Measurements from ENCODE around the gene PEAK3. TPM values are rescaled to one million over a fixed set of nuclear protein-coding genes. Genes with fewer than 3 reads are reported as not detected.

PEAK3 gene
- polyA plus RNA-seq, 2 donors: 0.02 to 0.06 TPM

DNA sequence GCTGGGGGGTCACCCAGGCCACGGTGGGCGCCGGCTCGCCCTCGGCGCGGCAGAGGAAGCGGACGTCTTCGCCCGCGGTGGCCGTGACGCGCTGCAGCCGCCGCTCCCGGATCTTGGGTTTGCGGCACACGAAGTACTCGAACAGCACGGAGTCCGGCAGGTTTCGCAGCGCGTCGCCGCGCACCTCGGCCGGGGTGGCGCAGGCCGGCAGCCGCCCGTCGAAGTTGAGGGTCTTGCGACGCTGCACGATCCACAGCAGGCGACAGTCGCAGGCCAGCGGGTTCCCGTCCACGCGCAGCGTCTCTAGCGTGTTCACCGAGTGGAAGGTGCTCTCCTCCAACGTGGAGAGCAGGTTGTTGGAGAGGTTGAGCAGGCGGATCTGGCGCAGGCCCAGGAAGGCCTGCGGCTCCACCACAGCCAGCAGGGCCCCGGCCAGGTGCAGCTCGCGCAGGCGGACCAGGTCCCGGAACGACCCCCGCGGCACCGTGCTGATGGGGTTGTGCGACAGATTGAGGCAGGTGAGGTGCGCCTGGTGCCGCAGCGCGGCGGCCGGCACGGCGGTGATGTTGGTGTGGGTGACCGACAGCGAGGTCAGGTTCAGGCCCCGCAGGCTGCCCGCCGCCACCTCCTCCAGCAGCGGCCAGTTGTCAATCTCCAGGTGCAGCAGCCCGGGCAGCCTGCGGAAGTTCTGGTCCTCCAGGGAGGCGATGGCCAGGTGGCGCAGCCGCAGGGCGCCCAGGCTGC, 8.6 kb upstream of the PEAK3 start:
- H3K4me3 ChIP-seq (ENCODE audit: low read depth in 1 of 2, low read length in 2 of 2): peak overlapping the region; percentile 2 to 44
- WGBS, 2 donors: 2 to 3% methylated on average over 64 to 82 of the region's 82 CpGs
- peaks cover 0 to 9% of the 10 kb centered on the region in 2 donors for H3K27me3 ChIP-seq (ENCODE audit: control insufficient read depth in 1 of 2, insufficient read depth in 2 of 2, low read length in 2 of 2)
- H3K9me3 ChIP-seq (ENCODE audit: control insufficient read depth in 2 of 2, insufficient read depth in 1 of 2, low read depth in 1 of 2, low read length in 1 of 2): no peaks in the 10 kb centered on the region
- no peaks in the 10 kb centered on the region for H3K36me3 ChIP-seq (ENCODE audit: control insufficient read depth in 2 of 2, insufficient read depth in 2 of 2, low read length in 1 of 2)
- peaks cover 5 to 15% of the 10 kb centered on the region in 2 donors for H3K4me1 ChIP-seq (ENCODE audit: control insufficient read depth in 2 of 2, insufficient read depth in 2 of 2, low read length in 1 of 2)
- H3K27ac ChIP-seq (ENCODE audit: low read depth in 2 of 2, low read length in 1 of 2): peak overlapping the region in 1 of 2 donors; percentile 28

DNA sequence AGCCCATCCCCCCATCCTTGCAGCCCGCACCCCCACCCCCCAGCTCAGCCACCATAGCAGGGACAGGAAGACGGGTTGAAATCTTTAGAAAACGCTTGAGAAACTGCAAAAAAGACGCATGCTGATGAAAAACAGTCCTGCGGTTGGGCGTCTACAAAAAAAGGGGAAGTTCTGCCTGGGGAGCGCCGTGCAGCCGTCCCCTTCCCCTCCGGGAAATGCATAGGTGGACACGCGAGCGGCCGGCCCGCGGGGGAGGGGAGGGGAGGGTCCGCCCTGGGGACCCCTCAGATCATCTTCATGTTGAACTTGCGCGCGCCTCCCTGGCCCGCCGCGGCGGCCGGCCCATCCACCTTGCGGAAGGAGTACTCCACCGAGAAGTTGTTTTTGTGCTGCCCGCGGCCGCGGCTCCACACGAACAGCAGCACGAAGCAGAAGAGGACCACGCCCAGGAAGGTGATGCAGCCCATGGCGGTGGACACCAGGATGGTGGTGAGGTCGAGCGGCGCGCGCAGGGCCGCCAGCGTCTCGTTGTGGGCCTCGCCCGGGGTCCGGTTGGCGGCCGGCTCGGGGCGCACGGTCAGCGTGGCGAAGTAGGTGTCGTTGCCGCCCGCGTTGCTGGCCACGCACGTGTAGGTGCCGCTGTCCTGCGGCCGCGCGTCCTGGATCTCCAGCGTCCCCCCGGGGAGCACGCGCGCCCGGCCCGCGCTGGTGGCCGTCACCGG, 7.9 kb upstream of the PEAK3 start:
- Histone ChIP-seq H3K9me3 (ENCODE audit: control insufficient read depth in 2 of 2, insufficient read depth in 1 of 2, low read depth in 1 of 2, low read length in 1 of 2) (no peaks in the 10 kb centered on the region), H3K4me3 (ENCODE audit: low read depth in 1 of 2, low read length in 2 of 2) (peak overlapping the region; percentile 2 to 44), H3K4me1 (ENCODE audit: control insufficient read depth in 2 of 2, insufficient read depth in 2 of 2, low read length in 1 of 2) (peaks cover 4 to 15% of the 10 kb centered on the region in 2 donors), H3K36me3 (ENCODE audit: control insufficient read depth in 2 of 2, insufficient read depth in 2 of 2, low read length in 1 of 2) (no peaks in the 10 kb centered on the region), H3K27me3 (ENCODE audit: control insufficient read depth in 1 of 2, insufficient read depth in 2 of 2, low read length in 2 of 2) (peaks cover 0 to 9% of the 10 kb centered on the region in 2 donors), H3K27ac (ENCODE audit: low read depth in 2 of 2, low read length in 1 of 2) (peak overlapping the region in 1 of 2 donors; percentile 28)
- WGBS, 2 donors: 2% methylated on average over 63 to 74 of the region's 74 CpGs

- 50 to 52% methylated on average over 28 of the region's 28 CpGs for WGBS, 2 donors
Observed at GRCh38 chr19:2288818-2289713, 7.1 kb upstream of the PEAK3 start.

DNA sequence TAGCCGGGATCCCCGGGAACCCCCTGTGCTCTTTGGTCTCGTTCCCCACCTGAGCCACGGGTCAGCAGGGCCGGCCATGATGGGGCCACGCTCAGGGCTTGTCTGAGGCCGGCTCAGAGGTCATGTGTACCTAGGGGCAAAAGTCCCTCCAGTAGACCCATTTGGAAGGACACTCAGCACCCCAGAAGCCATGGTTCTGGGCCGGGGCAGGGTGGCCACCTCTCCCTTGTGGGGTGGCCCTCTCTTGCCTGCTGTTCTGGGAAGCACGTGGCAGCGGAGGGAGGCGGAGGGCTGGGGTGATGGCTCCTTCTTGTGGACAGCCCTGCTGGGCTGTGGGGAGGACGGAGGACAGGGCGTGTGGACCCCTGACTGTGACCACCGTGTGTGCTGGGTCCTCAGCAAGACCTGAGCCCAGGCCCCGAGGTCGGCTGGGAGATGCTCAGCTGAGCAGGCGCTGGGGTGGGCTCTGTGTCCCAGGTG, 6.4 kb upstream of the PEAK3 start:
- WGBS, 2 donors: 80 to 84% methylated on average over 16 to 17 of the region's 17 CpGs
- Histone ChIP-seq H3K27me3 (ENCODE audit: control insufficient read depth in 1 of 2, insufficient read depth in 2 of 2, low read length in 2 of 2) (peaks cover 0 to 9% of the 10 kb centered on the region in 2 donors), H3K9me3 (ENCODE audit: control insufficient read depth in 2 of 2, insufficient read depth in 1 of 2, low read depth in 1 of 2, low read length in 1 of 2) (no peaks in the 10 kb centered on the region), H3K4me1 (ENCODE audit: control insufficient read depth in 2 of 2, insufficient read depth in 2 of 2, low read length in 1 of 2) (peaks cover 0 to 15% of the 10 kb centered on the region in 2 donors), H3K4me3 (ENCODE audit: low read depth in 1 of 2, low read length in 2 of 2) (no peak overlapping the region), H3K27ac (ENCODE audit: low read depth in 2 of 2, low read length in 1 of 2) (no peak overlapping the region), H3K36me3 (ENCODE audit: control insufficient read depth in 2 of 2, insufficient read depth in 2 of 2, low read length in 1 of 2) (no peaks in the 10 kb centered on the region)

More at GRCh38 chr19:2288818-2289713, 7.1 kb upstream of the PEAK3 start:
- H3K36me3 ChIP-seq (ENCODE audit: control insufficient read depth in 2 of 2, insufficient read depth in 2 of 2, low read length in 1 of 2): no peaks in the 10 kb centered on the region
- no peak overlapping the region for H3K4me3 ChIP-seq (ENCODE audit: low read depth in 1 of 2, low read length in 2 of 2)
- peak overlapping the region in 1 of 2 donors; percentile 38 for H3K27ac ChIP-seq (ENCODE audit: low read depth in 2 of 2, low read length in 1 of 2)
- no peaks in the 10 kb centered on the region for H3K9me3 ChIP-seq (ENCODE audit: control insufficient read depth in 2 of 2, insufficient read depth in 1 of 2, low read depth in 1 of 2, low read length in 1 of 2)
- H3K4me1 ChIP-seq (ENCODE audit: control insufficient read depth in 2 of 2, insufficient read depth in 2 of 2, low read length in 1 of 2): peaks cover under 1 to 15% of the 10 kb centered on the region in 2 donors
- peaks cover 0 to 9% of the 10 kb centered on the region in 2 donors for H3K27me3 ChIP-seq (ENCODE audit: control insufficient read depth in 1 of 2, insufficient read depth in 2 of 2, low read length in 2 of 2)

GRCh38 chr19:2287585-2288337, 5.8 kb upstream of the PEAK3 start:
- peaks cover 0 to 15% of the 10 kb centered on the region in 2 donors for H3K4me1 ChIP-seq (ENCODE audit: control insufficient read depth in 2 of 2, insufficient read depth in 2 of 2, low read length in 1 of 2)
- H3K9me3 ChIP-seq (ENCODE audit: control insufficient read depth in 2 of 2, insufficient read depth in 1 of 2, low read depth in 1 of 2, low read length in 1 of 2): no peaks in the 10 kb centered on the region
- H3K36me3 ChIP-seq (ENCODE audit: control insufficient read depth in 2 of 2, insufficient read depth in 2 of 2, low read length in 1 of 2): no peaks in the 10 kb centered on the region
- H3K27me3 ChIP-seq (ENCODE audit: control insufficient read depth in 1 of 2, insufficient read depth in 2 of 2, low read length in 2 of 2): peaks cover 0 to 9% of the 10 kb centered on the region in 2 donors
- no peak overlapping the region for H3K4me3 ChIP-seq (ENCODE audit: low read depth in 1 of 2, low read length in 2 of 2)
- no peak overlapping the region for H3K27ac ChIP-seq (ENCODE audit: low read depth in 2 of 2, low read length in 1 of 2)
- WGBS, 2 donors: 73 to 79% methylated on average over 13 of the region's 13 CpGs

GRCh38 chr19:2286402-2287140, 4.6 kb upstream of the PEAK3 start:
- Histone ChIP-seq H3K9me3 (ENCODE audit: control insufficient read depth in 2 of 2, insufficient read depth in 1 of 2, low read depth in 1 of 2, low read length in 1 of 2) (no peaks in the 10 kb centered on the region), H3K4me3 (ENCODE audit: low read depth in 1 of 2, low read length in 2 of 2) (no peak overlapping the region), H3K4me1 (ENCODE audit: control insufficient read depth in 2 of 2, insufficient read depth in 2 of 2, low read length in 1 of 2) (peaks cover 4 to 17% of the 10 kb centered on the region in 2 donors), H3K36me3 (ENCODE audit: control insufficient read depth in 2 of 2, insufficient read depth in 2 of 2, low read length in 1 of 2) (no peaks in the 10 kb centered on the region), H3K27me3 (ENCODE audit: control insufficient read depth in 1 of 2, insufficient read depth in 2 of 2, low read length in 2 of 2) (peaks cover 0 to 6% of the 10 kb centered on the region in 2 donors), H3K27ac (ENCODE audit: low read depth in 2 of 2, low read length in 1 of 2) (no peak overlapping the region)
- 87 to 88% methylated on average over 20 of the region's 20 CpGs for WGBS, 2 donors

GRCh38 chr19:2283835-2284507, 2.0 kb upstream of the PEAK3 start:
- no peaks in the 10 kb centered on the region for H3K9me3 ChIP-seq (ENCODE audit: control insufficient read depth in 2 of 2, insufficient read depth in 1 of 2, low read depth in 1 of 2, low read length in 1 of 2)
- H3K4me3 ChIP-seq (ENCODE audit: low read depth in 1 of 2, low read length in 2 of 2): no peak overlapping the region
- no peak overlapping the region for H3K27ac ChIP-seq (ENCODE audit: low read depth in 2 of 2, low read length in 1 of 2)
- peaks cover 2 to 4% of the 10 kb centered on the region in 2 donors for H3K4me1 ChIP-seq (ENCODE audit: control insufficient read depth in 2 of 2, insufficient read depth in 2 of 2, low read length in 1 of 2)
- no peaks in the 10 kb centered on the region for H3K36me3 ChIP-seq (ENCODE audit: control insufficient read depth in 2 of 2, insufficient read depth in 2 of 2, low read length in 1 of 2)
- 93 to 95% methylated on average over 8 of the region's 8 CpGs for WGBS, 2 donors
- no peaks in the 10 kb centered on the region for H3K27me3 ChIP-seq (ENCODE audit: control insufficient read depth in 1 of 2, insufficient read depth in 2 of 2, low read length in 2 of 2)

- Histone ChIP-seq H3K27me3 (ENCODE audit: control insufficient read depth in 1 of 2, insufficient read depth in 2 of 2, low read length in 2 of 2) (no peaks in the 10 kb centered on the region), H3K4me1 (ENCODE audit: control insufficient read depth in 2 of 2, insufficient read depth in 2 of 2, low read length in 1 of 2) (peaks cover 2 to 4% of the 10 kb centered on the region in 2 donors), H3K4me3 (ENCODE audit: low read depth in 1 of 2, low read length in 2 of 2) (no peak overlapping the region), H3K36me3 (ENCODE audit: control insufficient read depth in 2 of 2, insufficient read depth in 2 of 2, low read length in 1 of 2) (no peaks in the 10 kb centered on the region), H3K27ac (ENCODE audit: low read depth in 2 of 2, low read length in 1 of 2) (no peak overlapping the region), H3K9me3 (ENCODE audit: control insufficient read depth in 2 of 2, insufficient read depth in 1 of 2, low read depth in 1 of 2, low read length in 1 of 2) (no peaks in the 10 kb centered on the region)
- WGBS, 2 donors: 75 to 79% methylated on average over 11 of the region's 11 CpGs
Observed at GRCh38 chr19:2282862-2283237, 875 bp upstream of the PEAK3 start.
